ENCODE results near the gene ELP5.

- TF ChIP-seq POLR2A (IDR thresholded peaks at IDR 0.05), result no peak
- TF ChIP-seq CTCF (IDR thresholded peaks at IDR 0.05), result no peak
Measured at GRCh38 chr17:7248796-7249195, 3.2 kb upstream of the ELP5 start.

All from testis (tissue), 2 donors.